Spleen (tissue), 11 donors: ENCODE data around the gene TPX2. TPM values are rescaled to one million over a fixed set of nuclear protein-coding genes. Genes with fewer than 3 reads are reported as not detected.

Experiments used
- DNase-seq: peaks from one replicate; pipeline ENCODE4 v3.0.0-alpha.2; 2020
- H3K27ac ChIP-seq, 8 donors: fragments of 200-600 bp; sonication (generic) in 7 of 8; 1 replicate in 4 of 8; 2 replicates in 4 of 8; pipeline versions ENCODE4 v1.5.0 to v1.8.0; 2016 to 2021; ENCODE audit warnings: inconsistent platforms in 4 of 8, mild to moderate bottlenecking in 4 of 8, moderate library complexity in 1 of 8
- H3K27me3 ChIP-seq, 7 donors: fragments of 200-600 bp; sonication (generic) in 6 of 7; replicated peaks in 1 of 7; 1 replicate in 4 of 7; 2 replicates in 3 of 7; pipeline versions ENCODE4 v1.5.0 to v1.8.0; 2016 to 2021; ENCODE audit warnings: inconsistent platforms in 3 of 7, mild to moderate bottlenecking in 1 of 7
- H3K36me3 ChIP-seq, 6 donors: fragments of 200-600 bp; sonication (generic) in 5 of 6; 1 replicate in 4 of 6; 2 replicates in 2 of 6; pipeline versions ENCODE4 v1.5.0 to v1.8.0; 2016 to 2021; ENCODE audit warnings: inconsistent platforms in 2 of 6
- H3K4me1 ChIP-seq, 6 donors: fragments of 200-600 bp; sonication (generic) in 5 of 6; 1 replicate in 3 of 6; 2 replicates in 3 of 6; pipeline versions ENCODE4 v1.5.0 to v1.8.0; 2016 to 2021; ENCODE audit warnings: inconsistent platforms in 3 of 6
- H3K4me3 ChIP-seq, 8 donors: fragments of 200-600 bp; sonication (generic) in 7 of 8; 1 replicate in 4 of 8; 2 replicates in 4 of 8; pipeline versions ENCODE4 v1.5.0 to v1.8.0; 2016 to 2021; ENCODE audit warnings: inconsistent platforms in 4 of 8, mild to moderate bottlenecking in 4 of 8, moderate library complexity in 2 of 8
- H3K9me3 ChIP-seq, 8 donors: fragments of 200-600 bp; sonication (generic) in 7 of 8; 1 replicate in 4 of 8; 2 replicates in 4 of 8; pipeline versions ENCODE4 v1.5.0 to v1.8.0; 2016 to 2021; ENCODE audit warnings: inconsistent platforms in 4 of 8
- CTCF ChIP-seq, 11 experiments: fragments of 200-600 bp in 7 of 11; fragments of 450-650 bp in 4 of 11; sonication (generic) in 4 of 11; IDR thresholded peaks in 8 of 11; conservative IDR thresholded peaks in 3 of 11; 1 replicate in 7 of 11; 2 replicates in 4 of 11; pipeline versions ENCODE4 v1.4.0 to v1.8.0; 2016 to 2021; ENCODE audit warnings: antibody characterized with exemption in 11 of 11, inconsistent platforms in 4 of 11, mild to moderate bottlenecking in 1 of 11
- POLR2A ChIP-seq, 3 donors: fragments of 450-650 bp; IDR thresholded peaks; one replicate each; pipeline ENCODE4 v1.5.1; 2017; ENCODE audit warnings: antibody characterized with exemption in 3 of 3, mild to moderate bottlenecking in 1 of 3
- POLR2AphosphoS5 ChIP-seq, 3 donors: sonication (generic); formaldehyde crosslinking; IDR thresholded peaks; one replicate each; pipeline ENCODE4 v1.5.1; 2017; ENCODE audit warnings: antibody characterized with exemption in 3 of 3
- WGBS, 5 donors: extraction: QIAGEN DNeasy Blood & Tissue Kit in 3 of 5; methylation state at CpG; one replicate each; pipeline versions ENCODE4 v1.1.5 to v1.1.7; 2013 to 2018; 5-methylcytosine and 5-hydroxymethylcytosine counted together
- intact Hi-C: fragments of 100-400 bp; cut with DNase I; formaldehyde crosslinking; loops from one replicate; pipeline ENCODE4 v1.15.0; 2023; ENCODE audit warnings: low total_unique reads
- polyA plus RNA-seq, 3 donors: library from polyadenylated mRNA; stranded (reverse); fragments of 200-250 nt; gene quantifications; one replicate each; pipeline ENCODE4 v1.2.1, GENCODE V29; 2013
- total RNA-seq, 7 donors: library from RNA; depleted of rRNA in 3 of 7; stranded (reverse); fragments of >200 nt in 3 of 7; fragmentation: NEBNext Ultra II Directional in 4 of 7; extraction: Animal tissue kit (Norgen Biotek cat#: 25700) in 4 of 7; gene quantifications; one replicate each; pipeline versions ENCODE4 v1.1.0 to v1.2.1, GENCODE V29; 2016 to 2021
- donor health status: healthy with polysubstance abuse.
- donor health status: DM: no; HTN: no; CAD: no; lungs with moderate emphysema.
- donor health status: DM: no; HTN: no; CAD: no.
- donor health status: Bipolar disorder and iron deficiency.
- donor health status: healthy.
- donor health status: DM: no; HTN: no; CAD: no.
- donor health status: DM: yes; HTN: yes; CAD: no.

Gene TPX2
- total and polyA plus RNA-seq, 10 donors, result 1.4 to 16.2 (median 7.2) TPM

- Histone ChIP-seq H3K4me1 (peaks cover 34 to 99% (median 77%) of the 10 kb centered on the region in 6 donors), H3K4me3 (no peak overlapping the region), H3K36me3 (peaks cover 0 to 77% (median 14%) of the 10 kb centered on the region in 6 donors), H3K27ac (peak overlapping the region in 7 of 8 donors; percentile 1 to 86 (median 47)), H3K27me3 (no peaks in the 10 kb centered on the region), H3K9me3 (no peaks in the 10 kb centered on the region)
- no peak for DNase-seq
- TF ChIP-seq POLR2AphosphoS5 (IDR thresholded peaks at IDR 0.05) (peak in 1 of 3 donors; percentile 17), CTCF (IDR thresholded peaks at IDR 0.05 in 8 of 11, conservative IDR thresholded peaks at IDR 0.05 in 3 of 11) (no peak)
- WGBS, 5 donors, result 59 to 73% (median 69%) methylated on average over 3 to 4 of the region's 4 CpGs
- intact Hi-C loops, result no loop called here
Observed at GRCh38 chr20:31693987-31694661, 45.0 kb upstream of the TPX2 start.

DNA sequence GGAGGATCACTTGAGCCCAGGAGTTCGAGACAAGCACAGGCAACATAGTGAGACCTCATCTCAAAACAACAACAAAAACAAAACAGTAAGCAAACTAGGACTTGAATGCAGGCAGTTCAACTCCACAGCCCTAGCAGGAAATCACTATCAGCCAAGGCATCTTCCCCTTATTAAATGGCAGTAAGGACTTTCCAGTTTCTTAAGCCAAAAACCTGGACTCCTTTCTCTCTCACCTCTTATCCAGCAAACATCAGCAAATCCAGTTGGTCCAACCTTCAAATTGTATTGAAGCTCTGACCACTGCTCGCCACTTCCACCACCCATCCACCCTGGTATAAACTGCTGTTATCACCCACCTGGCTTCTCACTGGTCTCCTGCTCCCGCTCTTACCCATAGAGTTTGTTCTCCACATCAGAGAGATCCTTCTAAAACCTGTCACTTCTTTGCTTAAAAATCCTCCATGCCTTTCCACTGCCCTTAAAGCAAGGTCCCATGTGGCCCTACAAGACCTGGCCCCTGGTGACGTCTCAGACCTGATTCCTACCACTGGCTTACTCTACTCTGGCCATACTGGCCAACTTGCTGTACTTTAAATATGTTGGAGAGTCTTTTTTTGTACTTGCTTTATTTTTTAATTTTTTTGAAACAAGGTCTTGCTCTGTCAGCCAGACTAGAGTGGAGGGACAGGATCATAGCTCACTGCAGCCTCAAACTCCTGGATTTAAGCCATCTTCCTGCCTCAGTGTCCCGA lies 44.1 kb upstream of the TPX2 start:
- intact Hi-C loops, result no loop called here
- TF ChIP-seq POLR2A (IDR thresholded peaks at IDR 0.05) (no peak), CTCF (IDR thresholded peaks at IDR 0.05 in 8 of 11, conservative IDR thresholded peaks at IDR 0.05 in 3 of 11) (no peak), POLR2AphosphoS5 (IDR thresholded peaks at IDR 0.05) (no peak)
- H3K27ac ChIP-seq, result peak overlapping the region in 7 of 8 donors; percentile 29 to 86 (median 50)
- WGBS, 5 donors, result 87 to 96% (median 90%) methylated on average over 5 of the region's 5 CpGs
- peaks cover 43 to 100% (median 85%) of the 10 kb centered on the region in 6 donors for H3K4me1 ChIP-seq
- DNase-seq, result no peak
- no peaks in the 10 kb centered on the region for H3K27me3 ChIP-seq
- peaks cover 0 to 68% (median 13%) of the 10 kb centered on the region in 6 donors for H3K36me3 ChIP-seq
- no peak overlapping the region for H3K4me3 ChIP-seq
- H3K9me3 ChIP-seq, result no peaks in the 10 kb centered on the region

- Histone ChIP-seq H3K9me3 (no peaks in the 10 kb centered on the region), H3K4me3 (no peak overlapping the region), H3K36me3 (peaks cover 0 to 62% (median 10%) of the 10 kb centered on the region in 6 donors), H3K27ac (peak overlapping the region in 7 of 8 donors; percentile 29 to 86 (median 49)), H3K4me1 (peaks cover 47 to 100% (median 88%) of the 10 kb centered on the region in 6 donors), H3K27me3 (no peaks in the 10 kb centered on the region)
- no peak for DNase-seq
- TF ChIP-seq POLR2A (IDR thresholded peaks at IDR 0.05), result no peak
- TF ChIP-seq POLR2AphosphoS5 (IDR thresholded peaks at IDR 0.05), result peak in 1 of 3 donors; percentile 81
- intact Hi-C loops, result no loop called here
- 83 to 87% (median 84%) methylated on average over 12 of the region's 12 CpGs for WGBS, 5 donors
Observed at GRCh38 chr20:31695849-31696804, 43.0 kb upstream of the TPX2 start.

DNA sequence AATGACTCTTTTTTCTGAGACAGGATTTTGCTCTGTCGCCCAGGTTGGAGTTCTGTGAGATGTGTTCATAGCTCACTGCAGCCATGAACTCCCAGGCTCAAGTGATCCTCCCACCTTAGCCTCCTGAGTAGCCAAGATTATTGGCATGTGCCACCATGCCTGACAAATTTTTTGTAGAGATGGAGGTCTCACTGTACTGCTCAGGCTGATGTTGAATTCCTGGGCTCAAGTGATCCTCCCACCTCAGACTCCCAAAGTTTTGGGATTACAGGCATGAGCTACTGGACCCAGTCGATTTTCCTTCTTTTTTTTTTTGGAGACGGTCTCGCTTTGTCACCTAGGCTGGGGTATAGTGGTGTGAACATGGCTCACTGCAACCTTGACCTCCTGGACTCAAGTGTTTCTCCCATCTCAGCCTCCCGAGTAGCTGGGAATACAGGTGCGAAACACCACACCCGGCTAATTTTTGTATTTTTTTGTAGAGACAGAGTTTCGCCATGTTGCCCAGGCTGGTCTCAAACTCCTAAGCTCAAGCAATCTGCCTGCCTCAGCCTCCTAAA lies 40.8 kb upstream of the TPX2 start:
- H3K4me1 ChIP-seq, result peaks cover 33 to 91% (median 75%) of the 10 kb centered on the region in 6 donors
- 89 to 96% (median 94%) methylated on average over 8 of the region's 8 CpGs for WGBS, 5 donors
- H3K4me3 ChIP-seq, result no peak overlapping the region
- peak overlapping the region; percentile 63 to 86 (median 78) for H3K27ac ChIP-seq
- H3K9me3 ChIP-seq, result no peaks in the 10 kb centered on the region
- TF ChIP-seq CTCF (IDR thresholded peaks at IDR 0.05 in 8 of 11, conservative IDR thresholded peaks at IDR 0.05 in 3 of 11), result no peak
- TF ChIP-seq POLR2AphosphoS5 (IDR thresholded peaks at IDR 0.05), result no peak
- TF ChIP-seq POLR2A (IDR thresholded peaks at IDR 0.05), result no peak
- intact Hi-C loops, result no loop called here
- peaks cover 0 to 61% (median 12%) of the 10 kb centered on the region in 6 donors for H3K36me3 ChIP-seq
- no peaks in the 10 kb centered on the region for H3K27me3 ChIP-seq
- DNase-seq, result no peak
